Chondrocyte (in vitro differentiated cells): Measurements from ENCODE around the gene TSPOAP1. TPM values are rescaled to one million over a fixed set of nuclear protein-coding genes. Genes with fewer than 3 reads are reported as not detected.

Experiments
- DNase-seq: peaks from one replicate; pipeline ENCODE4 v3.0.0; 2021; ENCODE audit warnings: mixed read lengths, low spot score
- H3K27ac Mint-ChIP-seq: one replicate; pipeline ENCODE4 v1.8.0; 2021; ENCODE audit warnings: mild to moderate bottlenecking, moderate library complexity, mixed read lengths; ENCODE audit not compliant: unreplicated experiment
- H3K27me3 Mint-ChIP-seq: 2 replicates; pipeline ENCODE4 v1.8.0; 2021; ENCODE audit warnings: low read depth, mixed read lengths
- H3K36me3 Mint-ChIP-seq: 2 replicates; pipeline ENCODE4 v1.8.0; 2021; ENCODE audit warnings: low read depth, mixed read lengths
- H3K4me1 Mint-ChIP-seq: 2 replicates; pipeline ENCODE4 v1.8.0; 2021; ENCODE audit warnings: low read depth, mild to moderate bottlenecking, mixed read lengths
- H3K4me3 Mint-ChIP-seq: one replicate; pipeline ENCODE4 v1.8.0; 2021; ENCODE audit warnings: mild to moderate bottlenecking, moderate library complexity, mixed read lengths; ENCODE audit not compliant: unreplicated experiment
- H3K9me3 Mint-ChIP-seq: 2 replicates; pipeline ENCODE4 v1.8.0; 2021; ENCODE audit warnings: low read depth, mixed read lengths
- total RNA-seq: library from RNA; stranded (reverse); gene quantifications from 3 replicates; pipeline ENCODE4 v1.2.1, GENCODE V29; 2021
- TF ChIP-seq, protein P1 (sequence below): fragments of 200-600 bp; sonication (generic); IDR thresholded peaks from 2 replicates; pipeline ENCODE4 v1.5.0; 2021; ENCODE audit warnings: antibody characterized with exemption, mild to moderate bottlenecking, moderate library complexity

The TSPOAP1 gene
- total RNA-seq, 1 donor from 2014 or later = 2.0 TPM

DNA sequence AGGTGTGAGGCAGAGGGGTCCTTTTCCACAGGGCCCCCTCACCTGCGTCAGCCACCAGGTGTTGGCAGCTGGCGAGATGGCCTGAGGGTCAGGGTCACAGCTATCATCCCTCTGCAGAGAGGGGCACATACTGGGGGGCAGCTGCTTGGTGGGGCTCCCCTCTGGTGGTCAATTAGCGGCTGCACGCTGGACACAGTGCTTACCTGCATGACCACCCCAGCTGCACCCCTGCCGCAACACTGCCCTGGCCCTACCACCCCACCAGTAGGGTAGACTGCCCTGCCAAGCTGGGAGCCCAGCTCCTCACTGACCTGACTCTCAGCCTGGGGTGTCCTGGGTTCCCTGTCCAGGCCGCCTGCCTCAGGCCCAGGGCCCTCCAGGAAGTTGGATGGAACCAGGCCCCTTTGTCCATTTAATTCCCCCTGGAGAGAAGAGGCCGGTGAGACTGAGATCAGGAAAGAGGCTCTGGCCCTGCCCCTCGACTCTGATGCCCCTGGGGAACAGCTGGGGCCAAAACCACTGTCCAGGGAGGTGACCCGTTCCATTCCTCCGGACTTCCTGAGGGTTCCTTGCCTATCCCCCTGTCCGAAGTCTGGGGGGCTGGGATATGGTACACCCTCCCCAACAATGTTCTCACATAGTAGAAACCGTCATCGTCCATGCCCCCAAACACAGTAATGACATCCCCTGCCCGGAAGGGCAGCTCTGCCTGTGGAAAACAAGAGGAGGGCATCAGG is 23.7 kb downstream of the TSPOAP1 start:
- H3K36me3 Mint-ChIP-seq = no peaks in the 10 kb centered on the region
- no peak overlapping the region for H3K4me3 Mint-ChIP-seq
- H3K27ac Mint-ChIP-seq = no peak overlapping the region
- H3K9me3 Mint-ChIP-seq = no peaks in the 10 kb centered on the region
- TF ChIP-seq, protein P1, sequence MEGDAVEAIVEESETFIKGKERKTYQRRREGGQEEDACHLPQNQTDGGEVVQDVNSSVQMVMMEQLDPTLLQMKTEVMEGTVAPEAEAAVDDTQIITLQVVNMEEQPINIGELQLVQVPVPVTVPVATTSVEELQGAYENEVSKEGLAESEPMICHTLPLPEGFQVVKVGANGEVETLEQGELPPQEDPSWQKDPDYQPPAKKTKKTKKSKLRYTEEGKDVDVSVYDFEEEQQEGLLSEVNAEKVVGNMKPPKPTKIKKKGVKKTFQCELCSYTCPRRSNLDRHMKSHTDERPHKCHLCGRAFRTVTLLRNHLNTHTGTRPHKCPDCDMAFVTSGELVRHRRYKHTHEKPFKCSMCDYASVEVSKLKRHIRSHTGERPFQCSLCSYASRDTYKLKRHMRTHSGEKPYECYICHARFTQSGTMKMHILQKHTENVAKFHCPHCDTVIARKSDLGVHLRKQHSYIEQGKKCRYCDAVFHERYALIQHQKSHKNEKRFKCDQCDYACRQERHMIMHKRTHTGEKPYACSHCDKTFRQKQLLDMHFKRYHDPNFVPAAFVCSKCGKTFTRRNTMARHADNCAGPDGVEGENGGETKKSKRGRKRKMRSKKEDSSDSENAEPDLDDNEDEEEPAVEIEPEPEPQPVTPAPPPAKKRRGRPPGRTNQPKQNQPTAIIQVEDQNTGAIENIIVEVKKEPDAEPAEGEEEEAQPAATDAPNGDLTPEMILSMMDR = no peak
- no peaks in the 10 kb centered on the region for H3K4me1 Mint-ChIP-seq
- peaks cover 20% of the 10 kb centered on the region for H3K27me3 Mint-ChIP-seq
- peak; percentile 86 for DNase-seq

DNA sequence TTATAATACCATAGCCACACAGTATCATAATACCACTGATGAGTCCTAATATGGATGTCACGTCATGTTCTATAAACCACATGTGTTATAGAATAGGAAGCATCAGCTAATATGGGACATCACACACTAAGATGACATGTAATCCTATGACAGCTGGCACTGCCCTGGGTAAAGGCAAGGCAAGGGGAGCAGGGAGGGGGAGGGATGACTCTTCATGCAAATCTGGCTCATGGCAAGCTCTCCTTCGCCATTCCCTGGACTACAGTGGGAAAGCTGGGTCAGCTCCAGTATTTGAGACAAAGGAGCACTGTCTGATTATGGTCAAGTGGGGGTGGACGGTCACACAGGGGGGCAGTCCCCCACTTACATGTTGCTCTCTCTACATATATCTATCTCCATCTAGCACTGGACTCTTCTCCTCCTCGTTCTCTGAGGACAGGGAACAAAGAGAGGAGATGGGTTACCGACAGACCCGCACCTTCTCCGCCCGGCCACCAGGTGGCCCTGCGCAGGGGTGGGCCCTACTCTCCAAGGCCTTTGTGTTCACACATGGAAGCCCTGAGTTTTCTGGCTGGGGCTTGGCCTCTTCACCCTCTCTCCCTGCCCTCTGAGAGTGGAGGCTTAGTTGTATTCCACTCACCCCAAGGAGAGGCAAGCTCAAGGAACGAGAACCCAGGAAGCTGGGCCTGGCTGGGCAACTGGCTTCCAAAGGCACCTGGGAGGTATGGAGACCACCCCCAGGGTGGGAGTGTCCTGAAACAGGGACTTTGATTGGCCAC is 24.4 kb downstream of the TSPOAP1 start:
- H3K4me1 Mint-ChIP-seq = no peaks in the 10 kb centered on the region
- TF ChIP-seq, protein P1 = peak; percentile 73
- no peak overlapping the region for H3K4me3 Mint-ChIP-seq
- no peak overlapping the region for H3K27ac Mint-ChIP-seq
- no peak for DNase-seq
- H3K27me3 Mint-ChIP-seq = peaks cover 22% of the 10 kb centered on the region
- H3K9me3 Mint-ChIP-seq = no peaks in the 10 kb centered on the region
- H3K36me3 Mint-ChIP-seq = no peaks in the 10 kb centered on the region

DNA sequence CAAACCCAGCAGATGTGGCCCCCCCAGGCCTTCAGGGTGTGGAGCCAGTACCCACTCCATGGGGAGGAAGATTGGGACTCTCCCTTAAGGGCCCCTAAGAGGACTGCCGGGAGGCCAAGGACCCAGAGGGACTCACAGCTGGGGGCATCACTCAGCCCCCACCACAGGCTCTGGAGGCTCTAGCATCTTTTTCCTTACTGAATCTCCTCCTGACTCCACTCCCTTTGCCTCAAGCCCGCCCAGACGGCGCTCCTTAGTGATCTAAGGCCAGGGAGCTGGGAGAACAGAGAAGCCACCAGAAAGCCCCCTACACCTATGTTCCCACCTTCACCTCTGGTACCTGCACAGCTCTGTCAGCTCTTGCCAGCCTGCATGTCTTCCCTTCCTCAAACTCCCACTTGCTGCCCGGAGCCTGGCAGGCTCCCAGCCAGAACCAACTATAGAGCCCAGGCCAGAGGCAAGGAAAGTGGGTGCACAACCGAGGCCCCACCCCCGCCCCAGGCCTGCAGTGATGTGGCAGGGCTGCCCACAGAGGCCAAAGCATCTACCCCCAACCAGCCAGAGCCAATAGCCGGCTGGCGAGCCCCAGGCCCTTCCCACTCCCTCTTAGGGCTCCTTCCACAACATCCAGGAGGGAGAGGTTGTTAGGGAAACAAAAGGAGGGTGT is 25.5 kb downstream of the TSPOAP1 start:
- no peak for DNase-seq
- H3K9me3 Mint-ChIP-seq = peaks cover 5% of the 10 kb centered on the region
- H3K27me3 Mint-ChIP-seq = peaks cover 24% of the 10 kb centered on the region
- no peaks in the 10 kb centered on the region for H3K4me1 Mint-ChIP-seq
- H3K4me3 Mint-ChIP-seq = no peak overlapping the region
- no peaks in the 10 kb centered on the region for H3K36me3 Mint-ChIP-seq
- no peak overlapping the region for H3K27ac Mint-ChIP-seq
- TF ChIP-seq, protein P1 = no peak

DNA sequence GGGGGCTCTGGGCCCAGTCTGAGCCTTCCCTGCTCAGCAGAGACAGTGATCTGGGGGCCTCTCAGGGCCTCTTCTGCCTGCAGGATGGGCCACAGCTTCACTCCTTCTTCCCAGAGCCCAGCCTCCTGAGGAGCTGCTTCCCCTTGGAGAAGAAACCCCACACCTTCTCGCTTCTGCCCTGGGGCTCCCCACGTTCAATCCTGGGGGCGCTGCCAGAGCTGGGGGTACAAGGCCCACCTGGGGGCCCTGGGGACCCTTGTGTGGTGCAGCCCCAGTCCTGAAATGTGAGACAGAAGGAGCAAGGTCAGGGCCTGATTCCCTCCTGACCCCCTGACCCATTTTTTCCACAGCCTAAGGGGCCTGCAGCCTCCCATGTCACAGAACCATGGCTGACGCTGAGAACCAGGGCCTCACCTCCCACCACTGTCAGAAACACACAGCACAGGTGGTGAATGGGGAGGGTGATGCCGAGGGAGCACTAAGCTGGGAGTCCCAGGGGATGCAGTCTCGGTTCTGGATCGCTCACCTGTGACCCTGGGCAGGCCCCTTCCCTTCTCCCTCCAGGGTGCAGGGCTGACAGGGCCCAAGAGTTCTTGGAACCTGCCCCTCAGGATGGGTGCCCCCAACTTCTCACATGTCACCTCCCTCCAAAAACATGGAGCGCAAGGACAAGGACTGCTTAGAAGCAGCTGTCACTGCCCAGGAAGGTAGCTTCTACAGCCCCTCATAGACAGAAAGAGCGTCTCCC is 26.2 kb downstream of the TSPOAP1 start:
- DNase-seq = no peak
- no peaks in the 10 kb centered on the region for H3K4me1 Mint-ChIP-seq
- no peak overlapping the region for H3K4me3 Mint-ChIP-seq
- H3K27ac Mint-ChIP-seq = no peak overlapping the region
- peaks cover 5% of the 10 kb centered on the region for H3K9me3 Mint-ChIP-seq
- TF ChIP-seq, protein P1 = no peak
- peaks cover 24% of the 10 kb centered on the region for H3K27me3 Mint-ChIP-seq
- H3K36me3 Mint-ChIP-seq = no peaks in the 10 kb centered on the region
